Uterus (tissue), 2 donors: ENCODE results near the gene ATXN7L1.

ENCODE experiments used
- POLR2A ChIP-seq, 2 donors: fragments of 450-650 bp; IDR thresholded peaks; one replicate each; pipeline ENCODE4 v1.6.1; 2016; ENCODE audit warnings: antibody characterized with exemption in 2 of 2, mild to moderate bottlenecking in 1 of 2, moderate library complexity in 1 of 2
- TF ChIP-seq, protein P1 (sequence below), 4 experiments: fragments of 200-600 bp in 2 of 4; fragments of 450-650 bp in 2 of 4; sonication (generic) in 2 of 4; IDR thresholded peaks; one replicate each; pipeline ENCODE4 v1.5.1; 2016 to 2019; ENCODE audit warnings: antibody characterized with exemption in 4 of 4, mild to moderate bottlenecking in 2 of 4, moderate library complexity in 1 of 4

DNA sequence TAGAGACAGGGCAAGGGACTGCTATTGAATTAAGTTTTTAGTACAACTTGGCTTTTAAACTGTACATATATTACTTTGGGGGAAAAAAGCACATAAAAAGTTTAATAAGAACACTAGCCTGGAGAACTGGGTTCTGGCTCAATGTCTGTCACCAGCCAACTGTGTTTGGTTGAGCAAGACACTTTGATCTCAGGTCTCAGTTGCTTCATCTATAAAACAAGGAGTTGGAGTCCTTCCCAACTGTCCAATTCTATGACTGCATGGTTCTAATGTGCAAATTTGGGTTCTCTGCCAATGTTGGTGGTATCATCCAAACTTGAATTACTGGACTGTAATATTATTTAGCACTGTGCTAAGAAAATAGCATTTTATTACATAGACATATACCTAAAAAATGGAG lies 50.3 kb downstream of the ATXN7L1 start:
- no peak for TF ChIP-seq POLR2A (IDR thresholded peaks at IDR 0.05)
- TF ChIP-seq, protein P1, sequence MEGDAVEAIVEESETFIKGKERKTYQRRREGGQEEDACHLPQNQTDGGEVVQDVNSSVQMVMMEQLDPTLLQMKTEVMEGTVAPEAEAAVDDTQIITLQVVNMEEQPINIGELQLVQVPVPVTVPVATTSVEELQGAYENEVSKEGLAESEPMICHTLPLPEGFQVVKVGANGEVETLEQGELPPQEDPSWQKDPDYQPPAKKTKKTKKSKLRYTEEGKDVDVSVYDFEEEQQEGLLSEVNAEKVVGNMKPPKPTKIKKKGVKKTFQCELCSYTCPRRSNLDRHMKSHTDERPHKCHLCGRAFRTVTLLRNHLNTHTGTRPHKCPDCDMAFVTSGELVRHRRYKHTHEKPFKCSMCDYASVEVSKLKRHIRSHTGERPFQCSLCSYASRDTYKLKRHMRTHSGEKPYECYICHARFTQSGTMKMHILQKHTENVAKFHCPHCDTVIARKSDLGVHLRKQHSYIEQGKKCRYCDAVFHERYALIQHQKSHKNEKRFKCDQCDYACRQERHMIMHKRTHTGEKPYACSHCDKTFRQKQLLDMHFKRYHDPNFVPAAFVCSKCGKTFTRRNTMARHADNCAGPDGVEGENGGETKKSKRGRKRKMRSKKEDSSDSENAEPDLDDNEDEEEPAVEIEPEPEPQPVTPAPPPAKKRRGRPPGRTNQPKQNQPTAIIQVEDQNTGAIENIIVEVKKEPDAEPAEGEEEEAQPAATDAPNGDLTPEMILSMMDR (IDR thresholded peaks at IDR 0.05), result no peak
